Mucosa of rectum (tissue), 2 donors: ENCODE results near the gene EFCAB6.

Experiments
- H3K27ac ChIP-seq, 2 donors: one replicate each; pipeline ENCODE4 v1.7.0; 2013; ENCODE audit warnings: inconsistent platforms in 2 of 2, low read depth in 2 of 2, low read length in 2 of 2
- H3K27me3 ChIP-seq, 2 donors: one replicate each; pipeline ENCODE4 v1.7.0; 2013; ENCODE audit warnings: low read length in 2 of 2; ENCODE audit not compliant: control insufficient read depth in 2 of 2, insufficient read depth in 2 of 2
- H3K36me3 ChIP-seq, 2 donors: one replicate each; pipeline ENCODE4 v1.7.0; 2013; ENCODE audit warnings: low read length in 2 of 2; ENCODE audit not compliant: control insufficient read depth in 2 of 2, insufficient read depth in 2 of 2
- H3K4me1 ChIP-seq, 2 donors: one replicate each; pipeline ENCODE4 v1.7.0; 2013; ENCODE audit warnings: low read length in 2 of 2, mild to moderate bottlenecking in 1 of 2; ENCODE audit not compliant: control insufficient read depth in 2 of 2, insufficient read depth in 2 of 2
- H3K4me3 ChIP-seq, 2 donors: one replicate each; pipeline ENCODE4 v1.7.0; 2013; ENCODE audit warnings: low read length in 2 of 2
- H3K9ac ChIP-seq, 2 donors: one replicate each; pipeline ENCODE4 v1.7.0; 2013; ENCODE audit warnings: low read length in 2 of 2, low read depth in 1 of 2, mild to moderate bottlenecking in 1 of 2
- H3K9me3 ChIP-seq, 2 donors: one replicate each; pipeline ENCODE4 v1.7.0; 2013; ENCODE audit warnings: low read length in 2 of 2; ENCODE audit not compliant: control insufficient read depth in 2 of 2
- donor health status: healthy.
- donor health status: Normal muscosa, but diverticular disease.

The EFCAB6 gene

GRCh38 chr22:43854786-43855271 is 42.7 kb upstream of the EFCAB6 start:
- Histone ChIP-seq H3K36me3 (no peaks in the 10 kb centered on the region), H3K27ac (no peak overlapping the region), H3K4me3 (no peak overlapping the region), H3K4me1 (no peaks in the 10 kb centered on the region), H3K27me3 (no peaks in the 10 kb centered on the region), H3K9ac (no peak overlapping the region), H3K9me3 (no peaks in the 10 kb centered on the region)

- Histone ChIP-seq H3K4me3 (no peak overlapping the region), H3K4me1 (no peaks in the 10 kb centered on the region), H3K36me3 (no peaks in the 10 kb centered on the region), H3K9me3 (no peaks in the 10 kb centered on the region), H3K9ac (no peak overlapping the region), H3K27ac (no peak overlapping the region), H3K27me3 (no peaks in the 10 kb centered on the region)
Measured at GRCh38 chr22:43854121-43854785, 42.1 kb upstream of the EFCAB6 start.

GRCh38 chr22:43853328-43853931 is 41.3 kb upstream of the EFCAB6 start:
- H3K36me3 ChIP-seq, result no peaks in the 10 kb centered on the region
- no peaks in the 10 kb centered on the region for H3K27me3 ChIP-seq
- H3K27ac ChIP-seq, result no peak overlapping the region
- H3K4me1 ChIP-seq, result no peaks in the 10 kb centered on the region
- H3K9ac ChIP-seq, result no peak overlapping the region
- no peaks in the 10 kb centered on the region for H3K9me3 ChIP-seq
- H3K4me3 ChIP-seq, result no peak overlapping the region

DNA sequence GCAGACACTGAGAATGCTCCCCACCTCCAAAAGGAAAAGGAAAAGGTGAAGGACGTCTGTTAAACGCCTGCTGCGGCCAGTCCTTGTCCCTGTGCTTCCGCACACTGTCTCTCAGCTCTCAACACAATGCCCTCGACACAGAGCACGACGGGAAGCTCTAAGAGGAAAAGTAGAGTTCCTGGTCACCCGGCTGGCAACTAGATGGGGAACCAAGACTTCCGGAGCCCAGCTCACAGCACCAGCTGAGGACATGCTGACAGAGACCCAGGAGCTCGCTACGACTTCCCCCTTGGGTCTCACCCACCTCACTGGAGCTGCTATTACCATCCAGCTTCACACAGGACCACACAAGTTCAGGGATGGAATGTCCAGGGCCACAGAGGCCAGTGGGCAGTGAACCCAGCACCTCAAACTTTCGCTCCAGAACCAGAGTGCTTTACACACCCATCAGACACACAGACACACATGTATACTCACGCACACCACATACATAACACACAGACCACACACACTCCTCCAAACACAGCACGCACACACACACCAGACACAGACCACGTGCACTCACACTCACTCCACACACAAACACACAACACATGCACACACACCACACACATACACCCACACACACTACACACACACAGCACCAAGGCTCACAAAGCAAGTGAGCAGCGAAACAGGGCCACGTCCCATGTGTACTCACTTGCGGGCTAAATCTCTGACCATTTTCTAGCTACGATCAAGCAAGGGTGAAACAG is 40.6 kb upstream of the EFCAB6 start:
- Histone ChIP-seq H3K27ac (no peak overlapping the region), H3K9me3 (no peaks in the 10 kb centered on the region), H3K4me3 (no peak overlapping the region), H3K36me3 (no peaks in the 10 kb centered on the region), H3K9ac (no peak overlapping the region), H3K27me3 (peaks cover 0 to 4% of the 10 kb centered on the region in 2 donors), H3K4me1 (no peaks in the 10 kb centered on the region)

- Histone ChIP-seq H3K4me1 (no peaks in the 10 kb centered on the region), H3K9ac (no peak overlapping the region), H3K36me3 (no peaks in the 10 kb centered on the region)
Measured at GRCh38 chr22:43851979-43852307, 39.8 kb upstream of the EFCAB6 start.

DNA sequence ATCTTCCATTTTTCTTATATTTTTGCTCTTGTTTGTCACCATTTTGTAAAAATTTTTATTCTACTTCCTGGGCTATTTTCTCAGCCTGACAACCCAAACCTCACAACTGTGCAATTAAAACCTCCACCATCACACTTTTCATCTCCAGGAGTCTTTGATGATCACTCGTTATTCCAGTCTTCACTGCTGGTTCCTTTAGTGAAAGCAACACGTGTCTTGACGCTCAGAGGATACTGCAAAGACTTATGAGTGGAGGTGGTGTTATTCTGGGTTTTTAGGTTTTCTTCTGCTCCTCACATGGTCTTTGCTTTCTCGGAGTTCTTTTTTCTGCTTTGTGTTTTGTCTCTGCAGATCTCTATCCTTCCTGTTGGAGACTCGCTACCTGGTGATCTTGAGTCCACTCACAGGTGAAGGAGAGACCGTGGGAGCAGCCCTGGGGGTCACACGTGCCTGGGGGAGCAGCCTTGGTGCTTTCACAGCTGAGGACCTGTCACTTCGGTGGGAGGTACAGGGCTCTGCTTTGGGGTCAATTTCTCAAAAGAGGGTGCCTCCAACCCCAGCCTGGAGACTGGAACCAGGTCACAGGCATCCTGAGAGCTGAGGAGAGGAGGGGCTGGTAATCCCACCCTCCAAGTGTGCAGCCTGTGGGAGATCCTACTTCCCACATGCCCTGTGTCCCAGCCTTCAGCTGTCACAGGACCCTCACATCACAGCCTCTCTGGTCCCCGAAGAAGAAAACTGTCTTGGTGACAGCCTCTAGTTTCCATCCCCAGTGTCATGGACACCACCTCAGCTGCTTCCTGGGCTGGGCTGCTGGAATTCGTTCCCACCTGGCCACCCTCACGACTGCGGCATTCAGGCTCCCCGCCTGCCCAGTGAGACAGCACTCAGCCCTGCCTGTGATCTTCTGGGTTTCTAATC is 39.2 kb upstream of the EFCAB6 start:
- Histone ChIP-seq H3K27me3 (peaks cover 0 to 4% of the 10 kb centered on the region in 2 donors), H3K27ac (no peak overlapping the region), H3K4me1 (no peaks in the 10 kb centered on the region), H3K9me3 (no peaks in the 10 kb centered on the region), H3K9ac (no peak overlapping the region), H3K36me3 (no peaks in the 10 kb centered on the region), H3K4me3 (no peak overlapping the region)

More at GRCh38 chr22:43851979-43852307, 39.8 kb upstream of the EFCAB6 start:
- Histone ChIP-seq H3K27ac (no peak overlapping the region), H3K9me3 (no peaks in the 10 kb centered on the region), H3K27me3 (peaks cover 0 to 4% of the 10 kb centered on the region in 2 donors), H3K4me3 (no peak overlapping the region)

- Histone ChIP-seq H3K4me1 (no peaks in the 10 kb centered on the region), H3K27me3 (peaks cover 0 to 4% of the 10 kb centered on the region in 2 donors), H3K9me3 (no peaks in the 10 kb centered on the region), H3K4me3 (no peak overlapping the region), H3K36me3 (no peaks in the 10 kb centered on the region), H3K27ac (no peak overlapping the region), H3K9ac (no peak overlapping the region)
Measured at GRCh38 chr22:43850529-43850928, 38.4 kb upstream of the EFCAB6 start.

- H3K9ac ChIP-seq, result no peak overlapping the region
- H3K4me3 ChIP-seq, result no peak overlapping the region
- peaks cover 0 to 4% of the 10 kb centered on the region in 2 donors for H3K27me3 ChIP-seq
- H3K4me1 ChIP-seq, result no peaks in the 10 kb centered on the region
- H3K27ac ChIP-seq, result no peak overlapping the region
- no peaks in the 10 kb centered on the region for H3K9me3 ChIP-seq
- H3K36me3 ChIP-seq, result no peaks in the 10 kb centered on the region
Measured at GRCh38 chr22:43849731-43850130, 37.6 kb upstream of the EFCAB6 start.

DNA sequence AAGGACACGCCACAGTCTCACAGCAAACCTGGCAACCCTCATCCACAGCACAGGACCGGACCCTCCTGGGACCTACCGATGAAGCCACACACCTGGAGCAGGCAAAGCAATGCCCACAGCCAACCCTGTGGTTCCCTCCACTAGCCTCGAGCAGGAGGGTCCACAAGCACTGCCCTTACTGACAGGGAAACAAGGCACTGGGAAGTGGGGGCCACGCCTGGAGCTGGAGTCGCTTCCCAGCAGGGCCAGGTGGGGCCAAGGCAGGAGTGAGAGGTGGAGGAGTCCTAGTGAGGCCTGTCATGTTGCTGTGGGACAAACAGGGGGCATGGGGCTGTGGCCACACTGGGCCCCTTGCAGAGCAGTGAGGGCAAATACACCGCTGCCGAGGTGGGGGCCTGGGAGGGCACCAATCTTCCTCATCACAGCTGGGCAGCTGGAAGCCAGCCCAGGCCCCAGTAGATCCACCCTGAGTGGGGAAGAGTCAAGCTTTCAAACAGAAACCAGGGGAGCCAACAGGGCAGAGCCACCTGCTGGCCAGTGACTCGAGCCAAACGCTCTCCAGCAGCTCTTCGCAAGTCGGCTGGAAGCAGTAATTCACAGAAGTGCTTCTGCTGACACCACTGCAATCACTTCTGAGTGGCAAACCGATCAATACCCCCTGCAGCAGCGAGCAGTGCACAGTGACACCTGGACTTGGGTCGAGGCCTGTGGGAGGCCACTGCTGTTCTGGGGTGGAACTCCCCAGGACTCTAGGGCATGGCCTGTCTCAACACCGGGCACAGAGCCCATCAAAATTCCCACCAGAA is 36.5 kb upstream of the EFCAB6 start:
- Histone ChIP-seq H3K27ac (no peak overlapping the region), H3K9me3 (no peaks in the 10 kb centered on the region), H3K27me3 (peaks cover 0 to 4% of the 10 kb centered on the region in 2 donors), H3K4me3 (no peak overlapping the region), H3K9ac (no peak overlapping the region), H3K36me3 (no peaks in the 10 kb centered on the region), H3K4me1 (no peaks in the 10 kb centered on the region)
